ENCODE data around the gene CEP44.
"Not testable (repeated sequence)": the region's sequence is repeated elsewhere in the genome, so short reads cannot be mapped to it uniquely, and the experiment has no call there.

CEP44 gene

GRCh38 chr4:174279433-174280155 is 4.1 kb upstream of the CEP44 start:
- peak; percentile 29 to 36 for DNase-seq

DNA sequence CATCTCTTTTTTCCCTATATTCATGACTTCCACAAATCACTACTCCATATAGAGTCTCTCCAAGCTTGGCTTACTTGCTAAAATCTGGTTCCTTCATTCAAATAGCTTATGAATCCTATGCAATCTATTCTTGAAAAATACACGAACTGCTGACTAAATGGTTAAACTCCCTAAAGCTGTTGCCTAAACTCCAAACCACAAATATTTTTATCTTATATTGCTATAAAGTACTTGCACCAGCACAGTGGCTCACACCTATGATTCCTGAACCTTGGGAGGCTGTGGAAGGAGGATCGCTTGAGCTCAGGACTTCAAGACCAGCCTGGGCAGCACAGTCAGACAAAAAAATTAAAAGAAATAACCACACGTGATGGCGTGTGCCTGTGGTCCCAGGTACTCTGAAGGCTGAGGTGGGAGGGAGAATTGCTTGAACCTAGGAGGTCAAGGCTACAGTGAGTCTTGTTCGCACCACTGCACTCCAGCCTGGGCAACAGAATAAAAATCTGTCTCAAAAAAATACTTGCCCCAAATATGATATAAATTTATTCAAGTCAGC is 2.5 kb upstream of the CEP44 start:
- no peak for DNase-seq

DNA sequence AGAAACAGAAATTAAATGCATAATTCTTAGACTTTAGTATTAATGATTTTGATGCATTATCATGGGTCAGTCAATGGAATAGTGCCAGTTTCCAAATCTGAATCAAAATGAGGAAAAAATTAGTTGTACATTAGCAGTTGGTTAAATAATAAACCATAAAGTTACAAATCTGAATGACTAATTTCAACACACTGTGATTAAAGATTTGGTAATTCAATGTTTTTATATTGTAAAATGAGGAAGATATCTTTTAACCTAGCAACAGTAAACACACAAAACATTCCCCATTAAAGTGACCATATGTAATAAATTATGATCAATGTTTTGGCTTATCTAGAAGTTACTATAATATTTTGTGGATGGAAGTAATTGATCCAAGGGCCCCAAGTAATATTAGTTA is 1.8 kb upstream of the CEP44 start:
- DNase-seq, result peak; percentile 36 to 45

- peak; percentile 92 to 96 for DNase-seq
Observed at GRCh38 chr4:174282836-174283506, 740 bp upstream of the CEP44 start.

DNA sequence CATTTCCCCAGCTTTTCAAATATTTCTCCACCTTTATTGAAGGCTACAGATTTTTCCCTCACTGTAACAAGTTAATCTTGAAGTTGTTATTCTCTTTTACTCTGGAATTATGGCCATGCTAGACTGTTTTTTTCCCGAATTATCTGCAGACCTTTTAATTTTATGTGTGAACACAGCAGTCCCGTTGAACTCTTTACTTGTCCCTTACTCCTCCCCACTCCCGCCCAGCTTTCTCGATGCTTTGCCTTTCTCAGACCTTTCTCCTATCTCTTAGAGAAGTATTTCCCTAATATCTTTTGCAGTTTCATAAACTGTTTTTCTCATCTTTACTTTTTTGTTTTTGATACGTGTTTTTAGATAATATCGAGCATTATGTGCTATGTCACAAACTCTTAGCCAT is 776 bp downstream of the CEP44 start:
- DNase-seq, result no peak

DNA sequence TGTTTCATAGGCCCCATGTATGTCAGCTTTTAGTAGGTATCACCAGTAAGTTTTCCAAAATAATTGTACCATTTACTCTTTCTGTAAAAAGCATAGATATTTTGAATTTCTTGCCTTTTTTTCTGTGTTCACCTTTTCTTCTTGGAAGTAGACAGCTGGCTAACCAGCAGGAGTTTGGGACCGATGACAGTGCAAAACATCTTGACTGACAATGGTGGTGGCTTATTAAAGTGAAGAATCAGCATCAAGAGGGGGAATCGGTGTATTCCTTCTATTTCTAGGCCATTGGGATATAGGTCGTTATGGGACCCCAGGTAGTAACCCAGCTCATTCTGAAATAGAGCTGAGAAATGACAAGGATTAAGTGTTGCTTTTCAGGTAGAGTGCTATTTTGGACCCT is 3.2 kb downstream of the CEP44 start:
- DNase-seq, result no peak

GRCh38 chr4:174292473-174292872 is 8.8 kb downstream of the CEP44 start:
- DNase-seq, result no peak

DNA sequence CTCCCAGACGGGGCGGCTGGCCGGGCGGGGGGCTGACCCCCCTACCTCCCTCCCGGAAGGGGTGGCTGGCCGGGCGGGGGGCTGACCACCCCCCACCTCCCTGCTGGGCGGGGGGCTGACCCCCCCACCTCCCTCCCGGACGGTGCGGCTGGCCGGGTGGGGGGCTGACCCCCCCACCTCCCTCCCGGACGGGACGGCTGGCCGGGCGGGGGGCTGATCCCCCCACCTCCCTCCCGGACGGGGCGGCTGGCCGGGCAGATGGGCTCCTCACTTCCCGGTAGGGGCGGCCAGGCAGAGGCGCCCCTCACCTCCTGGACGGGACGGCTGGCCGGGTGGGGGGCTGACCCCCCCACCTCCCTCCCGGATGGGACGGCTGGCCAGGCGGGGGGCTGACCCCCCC is 10.9 kb downstream of the CEP44 start:
- DNase-seq, result not testable (repeated sequence)

DNA sequence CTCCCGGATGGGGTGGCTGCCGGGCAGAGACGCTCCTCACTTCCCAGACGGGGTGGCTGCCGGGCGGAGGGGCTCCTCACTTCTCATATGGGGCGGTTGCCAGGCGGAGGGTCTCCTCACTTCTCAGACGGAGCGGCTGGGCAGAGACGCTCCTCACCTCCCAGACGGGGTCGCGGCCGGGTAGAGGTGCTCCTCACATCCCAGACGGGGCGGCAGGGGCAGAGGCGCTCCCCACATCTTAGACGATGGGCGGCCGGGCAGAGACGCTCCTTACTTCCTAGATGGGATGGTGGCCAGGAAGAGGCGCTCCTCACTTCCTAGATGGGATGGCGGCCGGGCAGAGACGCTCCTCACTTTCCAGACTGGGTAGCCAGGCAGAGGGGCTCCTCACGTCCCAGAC is 11.4 kb downstream of the CEP44 start:
- not testable (repeated sequence) for DNase-seq

- no peak for DNase-seq
Observed at GRCh38 chr4:174303687-174304086, 20.0 kb downstream of the CEP44 start.

DNA sequence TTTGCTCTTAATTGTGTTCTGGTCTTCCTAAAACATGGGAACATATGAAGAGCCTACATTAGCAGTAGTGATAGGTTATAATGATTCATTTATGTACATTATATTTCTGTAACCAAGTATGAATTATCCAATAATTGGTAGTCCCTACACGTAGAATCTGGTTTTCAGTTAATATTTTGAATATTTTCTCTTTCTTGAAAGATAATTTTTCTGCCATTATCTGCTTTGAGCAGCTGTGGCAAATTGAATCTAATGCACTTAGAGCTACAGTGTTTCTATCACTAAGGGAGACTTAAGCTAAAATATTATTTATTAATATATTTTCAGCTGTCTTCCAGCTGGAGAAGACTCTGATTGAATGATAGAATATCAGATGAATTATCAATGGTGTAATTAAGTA is 21.0 kb downstream of the CEP44 start:
- DNase-seq, result no peak

GRCh38 chr4:174305961-174306360 is 22.2 kb downstream of the CEP44 start:
- DNase-seq, result no peak

DNA sequence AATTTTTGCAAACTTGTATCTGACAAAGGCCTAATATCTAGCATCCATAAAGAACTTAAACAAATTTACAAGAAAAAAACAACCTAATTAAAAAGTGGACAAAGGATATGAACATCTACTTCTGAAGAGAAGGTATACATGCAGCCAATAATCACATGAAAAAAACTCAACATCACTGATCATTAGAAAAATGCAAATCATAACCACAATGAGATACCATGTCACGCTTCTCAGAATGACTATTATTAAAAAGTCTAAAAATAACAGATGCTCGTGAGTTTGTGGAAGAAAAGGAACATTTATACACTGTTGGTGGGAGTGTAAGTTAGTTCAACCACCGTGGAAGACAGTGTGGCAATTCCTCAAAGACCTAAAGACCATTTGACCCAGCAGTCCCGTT is 24.0 kb downstream of the CEP44 start:
- DNase-seq, result no peak

DNA sequence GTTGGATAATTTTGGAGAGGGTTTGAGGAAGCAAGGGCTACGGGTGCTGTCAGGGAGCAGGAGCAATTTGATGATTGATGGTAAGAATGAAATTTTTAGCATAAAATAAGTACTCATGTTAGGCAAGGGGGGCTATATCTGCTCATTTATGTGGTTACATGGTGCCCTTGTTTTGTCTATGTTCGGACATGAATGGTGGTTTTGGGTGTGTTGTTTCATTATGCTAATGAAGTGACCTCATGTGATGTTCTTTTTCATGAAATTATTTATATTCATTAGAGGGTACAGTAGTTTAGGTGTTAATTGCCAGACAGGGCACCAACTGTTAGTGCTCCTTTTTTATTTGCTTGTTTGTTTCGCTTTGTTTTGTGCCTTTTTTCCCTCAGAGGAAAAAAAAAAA is 29.3 kb downstream of the CEP44 start:
- DNase-seq, result no peak

DNA sequence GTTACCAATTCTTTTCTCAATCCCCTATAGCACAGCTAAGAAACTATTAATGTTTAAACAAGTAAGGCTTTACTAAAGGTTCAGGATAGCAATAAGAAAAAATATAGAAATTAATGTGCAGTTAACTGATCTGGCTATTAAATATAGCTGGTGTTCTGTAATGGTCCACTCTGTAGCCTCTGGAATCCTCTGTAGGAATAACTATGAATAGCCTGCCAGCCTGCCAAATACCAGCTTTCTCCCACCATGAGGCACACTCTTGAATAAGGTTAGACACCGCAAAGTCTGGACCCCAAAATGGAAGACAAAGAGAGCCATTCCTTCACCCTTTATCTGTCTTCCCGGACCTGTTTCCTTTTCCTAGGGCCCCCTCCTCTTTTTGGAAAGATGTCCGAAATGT is 30.6 kb downstream of the CEP44 start:
- no peak for DNase-seq

DNA sequence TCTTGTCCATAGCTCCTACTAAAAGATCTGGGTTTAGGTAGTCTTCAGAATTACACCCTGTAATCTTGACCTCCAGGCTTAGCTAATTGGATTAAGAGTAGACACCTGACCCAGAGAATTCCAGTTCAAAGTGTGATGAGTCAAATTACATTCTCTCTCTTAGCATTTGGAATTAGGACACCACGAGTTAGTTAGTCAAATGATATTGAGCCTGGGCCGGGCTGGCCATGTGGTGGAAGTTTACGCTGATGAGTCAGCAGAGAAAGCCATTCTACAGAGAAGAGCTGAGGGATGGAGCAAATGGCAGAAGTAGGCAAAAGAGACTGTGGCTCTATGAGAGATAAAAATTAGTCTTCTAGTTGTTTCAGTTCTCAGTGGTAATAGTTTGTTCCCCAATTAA is 31.1 kb downstream of the CEP44 start:
- no peak for DNase-seq

DNA sequence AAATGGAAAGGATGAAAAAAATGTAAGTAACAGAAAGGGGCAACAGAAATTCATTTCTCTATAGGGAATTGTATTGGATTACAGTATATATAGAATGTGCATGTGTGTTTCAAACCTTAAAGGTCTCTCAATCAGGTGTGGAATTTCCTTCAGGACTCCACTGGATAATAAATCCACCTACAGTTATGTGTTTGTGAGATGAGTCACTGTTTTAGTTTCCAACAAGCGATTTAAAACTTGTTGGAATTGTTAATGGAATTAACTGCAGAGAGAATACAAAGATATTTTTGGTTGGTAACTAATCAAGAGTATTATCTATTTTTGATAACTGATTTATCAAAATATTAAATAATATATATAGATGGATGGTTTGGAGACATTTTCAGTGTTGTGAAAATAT is 32.8 kb downstream of the CEP44 start:
- no peak for DNase-seq

DNA sequence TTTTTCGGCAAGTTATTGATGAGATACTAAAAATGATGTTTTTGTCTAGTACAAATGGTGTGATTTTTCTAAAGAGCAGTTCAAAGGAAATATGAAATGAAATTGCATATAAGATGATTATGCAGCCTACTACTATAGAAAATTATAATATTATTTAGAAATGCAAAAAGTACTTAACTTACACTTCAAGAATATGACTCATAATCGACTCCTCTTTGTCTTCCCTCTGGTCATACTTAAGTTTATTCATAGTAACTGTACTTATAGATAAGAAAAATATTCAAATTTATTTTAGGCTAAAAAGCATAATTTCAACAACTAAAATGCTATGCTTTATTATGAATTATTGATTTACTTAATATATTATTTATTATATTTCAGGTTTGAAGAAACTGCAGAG is 33.2 kb downstream of the CEP44 start:
- no peak for DNase-seq

- no peak for DNase-seq
Observed at GRCh38 chr4:174317531-174317930, 33.8 kb downstream of the CEP44 start.

- peak; percentile 3 to 56 for DNase-seq
Observed at GRCh38 chr4:174318829-174319764, 35.4 kb downstream of the CEP44 start.

DNA sequence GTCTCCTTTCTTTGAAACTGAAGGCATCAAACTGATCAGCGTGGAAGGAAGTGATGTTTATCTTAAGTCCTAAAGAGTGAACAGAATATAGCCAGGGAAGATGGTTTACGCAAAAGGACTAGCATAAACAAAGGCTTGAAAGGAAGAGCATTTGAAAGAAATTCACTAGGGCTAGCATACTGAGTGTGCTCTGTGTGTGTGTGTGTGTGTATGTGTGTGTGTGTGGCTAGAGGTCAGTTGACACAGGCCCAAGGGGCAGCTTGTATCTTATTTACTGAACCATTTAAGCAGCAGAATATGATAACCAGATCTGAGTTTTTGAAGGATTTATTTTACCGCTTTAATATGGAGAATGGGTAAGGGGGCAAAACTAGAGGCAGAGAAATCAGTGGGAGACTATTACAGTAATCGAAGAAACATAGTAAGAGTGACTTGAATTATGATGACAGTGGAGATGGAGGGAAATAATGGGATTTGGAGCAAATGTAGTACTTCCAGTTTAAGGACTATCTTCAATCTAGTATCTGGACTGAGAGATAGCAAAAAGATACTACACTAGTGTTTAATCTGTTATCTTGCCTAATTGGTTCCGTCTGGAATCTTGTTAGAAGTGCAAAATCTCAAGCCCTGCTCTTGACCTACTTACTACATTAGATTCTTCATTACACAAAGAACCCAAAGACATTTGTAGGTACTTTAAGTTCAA is 36.9 kb downstream of the CEP44 start:
- no peak for DNase-seq

GRCh38 chr4:174324236-174324635 is 40.5 kb downstream of the CEP44 start:
- DNase-seq, result no peak

- DNase-seq, result no peak
Observed at GRCh38 chr4:174324725-174325124, 41.0 kb downstream of the CEP44 start.

Data from inflammatory macrophage treated with lipopolysaccharide for 1 hour (primary cell).